GM12878 (cell line): ENCODE data around the gene KCNMB2. TPM values are rescaled to one million over a fixed set of nuclear protein-coding genes. Genes with fewer than 3 reads are reported as not detected.

ENCODE experiments used
- ATAC-seq: fragments of 200-7000 bp; cut with Tn5 transposase; 3 replicates; pipeline ENCODE4 v1.9.1; 2020; ENCODE audit warnings: mild to moderate bottlenecking, moderate library complexity
- BruUV-seq: library from RNA; stranded (reverse); fragments of 400-500 nt; replicated peaks from 2 replicates; lab custom pipeline; 2021; lab: Mats Ljungman, UMichigan
- CTCF ChIA-PET: fragments of 300-600 bp; sonication (Branson Sonifier 250); formaldehyde crosslinking; extraction: SDS; loops from one replicate; lab custom pipeline; 2021; ENCODE audit warnings: inconsistent platforms; lab: Yijun Ruan, JAX
- POLR2A ChIA-PET: fragments of 350-600 bp; formaldehyde crosslinking; extraction: SDS; loops from one replicate; lab custom pipeline; 2021; ENCODE audit warnings: inconsistent platforms; lab: Charles Lee
- RAD21 ChIA-PET: fragments of 300-600 bp; sonication (Branson Sonifier 250); formaldehyde crosslinking; loops from one replicate; lab custom pipeline; 2023; ENCODE audit warnings: antibody characterized with exemption; ENCODE audit not compliant: unreplicated experiment; lab: Charles Lee
- SMC1A ChIA-PET: fragments of 300-600 bp; sonication (Branson Sonifier 250); formaldehyde crosslinking; loops from one replicate; lab custom pipeline; 2023; ENCODE audit not compliant: unreplicated experiment, uncharacterized antibody; lab: Charles Lee
- DNase-seq: peaks from one replicate; pipeline ENCODE4 v3.0.0-alpha.2; 2011; ENCODE audit warnings: low read depth, low spot score
- FAIRE-seq: peaks from 3 replicates; lab custom pipeline; 2011; peaks lifted over from hg19 to GRCh38; lab: Jason Lieb, UNC
- H2AFZ ChIP-seq: 2 replicates; pipeline ENCODE4 v1.6.0; 2011; ENCODE audit warnings: low read depth, low read length, control low read depth; ENCODE audit not compliant: control insufficient read depth
- H3K27ac ChIP-seq: 2 replicates; pipeline ENCODE4 v1.5.1; 2011; ENCODE audit warnings: control low read depth; ENCODE audit not compliant: control insufficient read depth, insufficient read depth
- H3K27me3 ChIP-seq, 2 experiments: replicated peaks in 1 of 2; 2 replicates each; pipeline versions ENCODE4 v1.6.0 to v1.6.1; 2011; ENCODE audit warnings: low read length in 1 of 2; ENCODE audit not compliant: control insufficient read depth in 2 of 2, insufficient read depth in 2 of 2
- H3K36me3 ChIP-seq, 2 experiments: 2 replicates each; pipeline ENCODE4 v1.5.1; 2011; ENCODE audit warnings: low read length in 1 of 2; ENCODE audit not compliant: control insufficient read depth in 2 of 2, insufficient read depth in 2 of 2
- H3K4me1 ChIP-seq: 2 replicates; pipeline ENCODE4 v1.6.1; 2011; ENCODE audit warnings: mild to moderate bottlenecking, low read length, moderate library complexity, mixed read lengths; ENCODE audit not compliant: control insufficient read depth, insufficient read depth
- H3K4me2 ChIP-seq: 2 replicates; pipeline ENCODE4 v1.6.0; 2011; ENCODE audit warnings: control low read depth; ENCODE audit not compliant: control insufficient read depth, insufficient read depth
- H3K4me3 ChIP-seq: fragments of 200-600 bp; sonication (generic); 2 replicates; pipeline ENCODE4 v1.5.1; 2016
- H3K79me2 ChIP-seq: 2 replicates; pipeline ENCODE4 v1.6.0; 2011; ENCODE audit warnings: low read length; ENCODE audit not compliant: control insufficient read depth, insufficient read depth
- H3K9ac ChIP-seq: 2 replicates; pipeline ENCODE4 v1.8.0; 2011; ENCODE audit warnings: low read length, control low read depth, mixed read lengths; ENCODE audit not compliant: control insufficient read depth, insufficient read depth
- H3K9me3 ChIP-seq: replicated peaks from 3 replicates; pipeline ENCODE4 v1.5.1; 2011; ENCODE audit warnings: mild to moderate bottlenecking, low read length; ENCODE audit not compliant: control insufficient read depth, insufficient read depth
- H4K20me1 ChIP-seq: 2 replicates; pipeline ENCODE4 v1.6.0; 2011; ENCODE audit not compliant: control insufficient read depth, insufficient read depth
- ATF7 ChIP-seq: fragments of 450-650 bp; IDR thresholded peaks from 2 replicates; pipeline ENCODE4 v1.6.1; 2016; ENCODE audit warnings: low read depth, mild to moderate bottlenecking
- CUX1 ChIP-seq: IDR thresholded peaks from 2 replicates; pipeline ENCODE4 v1.6.1; 2012; ENCODE audit warnings: improper control_type of control experiment, low read depth, low read length; ENCODE audit not compliant: insufficient replicate concordance
- EED ChIP-seq: sonication (generic); IDR thresholded peaks from 2 replicates; pipeline ENCODE4 v1.6.1; 2016; ENCODE audit warnings: antibody characterized with exemption, low read depth
- ETV6 ChIP-seq, 2 experiments: fragments of 450-650 bp in 1 of 2; IDR thresholded peaks in 1 of 2; conservative IDR thresholded peaks in 1 of 2; 2 replicates each; pipeline ENCODE4 v1.6.1; 2014; ENCODE audit warnings: antibody characterized with exemption in 1 of 2, borderline replicate concordance in 1 of 2, low read depth in 1 of 2, mild to moderate bottlenecking in 1 of 2, moderate library complexity in 1 of 2
- HDAC2 ChIP-seq: fragments of 200-600 bp; sonication (generic); IDR thresholded peaks from 2 replicates; pipeline ENCODE4 v1.6.1; 2017
- IKZF1 ChIP-seq: fragments of 450-650 bp; conservative IDR thresholded peaks from 2 replicates; pipeline ENCODE4 v1.6.1; 2017; ENCODE audit warnings: antibody characterized with exemption, mild to moderate bottlenecking
- IKZF2 ChIP-seq, 2 experiments: fragments of 450-650 bp; IDR thresholded peaks; 2 replicates each; pipeline ENCODE4 v1.6.1; 2017; ENCODE audit warnings: mild to moderate bottlenecking in 2 of 2, moderate library complexity in 2 of 2
- JUNB ChIP-seq: IDR thresholded peaks from 2 replicates; pipeline ENCODE4 v1.6.1; 2016; ENCODE audit warnings: antibody characterized with exemption, mild to moderate bottlenecking
- MEF2B ChIP-seq: fragments of 450-650 bp; IDR thresholded peaks from 2 replicates; pipeline ENCODE4 v1.6.1; 2018; ENCODE audit warnings: mild to moderate bottlenecking, moderate library complexity; ENCODE audit not compliant: partially characterized antibody, poor library complexity, severe bottlenecking
- NFYA ChIP-seq: IDR thresholded peaks from 2 replicates; pipeline ENCODE4 v1.6.1; 2011; ENCODE audit warnings: low read depth, mild to moderate bottlenecking, low read length, improper control_type of control experiment, borderline replicate concordance
- PBX3 ChIP-seq: IDR thresholded peaks from 2 replicates; pipeline ENCODE4 v1.6.1; 2011; ENCODE audit warnings: mild to moderate bottlenecking, low read depth, low read length, moderate library complexity; ENCODE audit not compliant: insufficient replicate concordance
- RUNX3 ChIP-seq: IDR thresholded peaks from 2 replicates; pipeline ENCODE4 v1.6.1; 2012; ENCODE audit warnings: low read length, inconsistent platforms
- SPI1 ChIP-seq: IDR thresholded peaks from 2 replicates; pipeline ENCODE4 v1.6.1; 2011; ENCODE audit warnings: low read depth, mild to moderate bottlenecking, low read length, moderate library complexity, borderline replicate concordance; ENCODE audit not compliant: insufficient read depth
- SREBF1 ChIP-seq: IDR thresholded peaks from 2 replicates; pipeline ENCODE4 v1.6.1; 2012; ENCODE audit warnings: mild to moderate bottlenecking, low read length
- SUPT20H ChIP-seq: IDR thresholded peaks from 2 replicates; pipeline ENCODE4 v1.6.1; 2011; ENCODE audit warnings: low read depth, mild to moderate bottlenecking, low read length, moderate library complexity, borderline replicate concordance; ENCODE audit not compliant: control insufficient read depth
- TCF7 ChIP-seq: IDR thresholded peaks from 2 replicates; pipeline ENCODE4 v1.6.1; 2014; ENCODE audit warnings: antibody characterized with exemption, borderline replicate concordance
- WGBS: methylation state at CpG from one replicate; pipeline ENCODE4 v1.1.6; 2016; ENCODE audit warnings: low lambda C conversion rate; ENCODE audit not compliant: insufficient replicate concordance, insufficient coverage; ENCODE audit errors: missing lambda C conversion rate; 5-methylcytosine and 5-hydroxymethylcytosine counted together
- in situ Hi-C: fragments of 300-500 bp; cut with MboI; formaldehyde crosslinking; loops from 9 replicates; pipeline ENCODE4 v1.14.3; 2018; ENCODE audit warnings: mixed read lengths
- intact Hi-C: fragments of 100-400 bp; cut with micrococcal nuclease; formaldehyde crosslinking; loops from one replicate; pipeline ENCODE4 v1.14.2; 2022; ENCODE audit not compliant: unreplicated experiment
- polyA plus RNA-seq, 11 experiments: library from polyadenylated mRNA; depleted of rRNA in 4 of 11; unstranded in 6 of 11; stranded (reverse) in 5 of 11; fragments of >200 nt; fragmentation: Nextera tagmentation in 4 of 11; fragmentation: Illumina TruSeq in 1 of 11; extraction: Ambion mirVana in 4 of 11; extraction: Trizol in 1 of 11; gene quantifications; 1 replicate in 1 of 11; 2 replicates in 10 of 11; pipeline versions ENCODE4 v1.2.1 to v1.2.3, GENCODE V29; 2011 to 2016; ENCODE audit warnings: inconsistent platforms in 2 of 11, missing spikeins in 2 of 11, low read depth in 1 of 11
- total RNA-seq, 4 experiments: library from RNA; depleted of rRNA in 3 of 4; stranded (reverse); fragments of >200 nt in 3 of 4; fragmentation: Illumina TruSeq in 1 of 4; extraction: Trizol in 1 of 4; gene quantifications; 2 replicates each; pipeline versions ENCODE4 v1.2.1 to v1.2.3, GENCODE V29; 2013 to 2021
- TF ChIP-seq, protein P1 (sequence below): IDR thresholded peaks from 2 replicates; pipeline ENCODE4 v1.6.1; 2011; ENCODE audit warnings: borderline replicate concordance, low read depth, mild to moderate bottlenecking, moderate library complexity, low read length; ENCODE audit not compliant: insufficient read depth, poor library complexity, severe bottlenecking

The KCNMB2 gene
- total and polyA plus RNA-seq, 10 of the 15 experiments (the other 5 are each of a cell fraction or from before 2014, with no cell fraction given), result 0.22 to 18.8 (median 11.0) TPM

- DNase-seq (no peak), FAIRE-seq (no peak), ATAC-seq (peak; percentile 77)
- SMC1A ChIA-PET, result interaction anchor here (1.1 kb wide), 1 partner anchor 233 kb away, joined by 3 read pairs; no protein-coding TSS in a partner anchor
- Histone ChIP-seq H4K20me1 (no peaks in the 10 kb centered on the region), H3K27ac (peak overlapping the region; percentile 39; the same call in 1 of the 2 replicates), H2AFZ (no peak overlapping the region), H3K4me3 (no peak overlapping the region), H3K79me2 (no peaks in the 10 kb centered on the region; the same call in 1 of the 2 replicates), H3K9ac (no peak overlapping the region), H3K4me1 (peaks cover 26% of the 10 kb centered on the region), H3K36me3 (no peaks in the 10 kb centered on the region), H3K9me3 (no peaks in the 10 kb centered on the region; the same call in 2 of the 3 replicates), H3K27me3 (no peaks in the 10 kb centered on the region), H3K4me2 (peak overlapping the region; percentile 76)
- POLR2A ChIA-PET, result no interaction called here
- no TSS peak for BruUV-seq
- RAD21 ChIA-PET, result no interaction called here
- WGBS, result 97% methylated on average over 2 of the region's 2 CpGs
- in situ Hi-C loops, result no loop called here
- CTCF ChIA-PET, result no interaction called here
- intact Hi-C loops, result loop anchor here (5.0 kb wide), 1 partner anchor 152 kb away; no protein-coding TSS in a partner anchor
- TF ChIP-seq IKZF2 (IDR thresholded peaks at IDR 0.05) (peak; percentile 54 to 58; a peak in 2 of 4 replicates), TCF7 (0 out of 2 replicates have a peak, but pooled peaks have one; percentile 2), IKZF1 (0 out of 2 replicates have a peak, but pooled peaks have one; percentile 35), NFYA (no peak), PBX3 (no peak), MEF2B (no peak), HDAC2 (no peak), CUX1 (peak; percentile 93), ATF7 (no peak), EED (peak; percentile 88), SUPT20H (no peak), ETV6 (conservative IDR thresholded peaks at IDR 0.05 in 1 of 2, IDR thresholded peaks at IDR 0.05 in 1 of 2; ENCODE audit: borderline replicate concordance in 1 of 2, low read depth in 1 of 2) (peak in 1 of 2 experiments; percentile 31; a peak in 1 of 4 replicates), JUNB (peak; percentile 53), SPI1 (peak; percentile 49), RUNX3 (peak; percentile 89), SREBF1 (no peak)
- TF ChIP-seq, protein P1, sequence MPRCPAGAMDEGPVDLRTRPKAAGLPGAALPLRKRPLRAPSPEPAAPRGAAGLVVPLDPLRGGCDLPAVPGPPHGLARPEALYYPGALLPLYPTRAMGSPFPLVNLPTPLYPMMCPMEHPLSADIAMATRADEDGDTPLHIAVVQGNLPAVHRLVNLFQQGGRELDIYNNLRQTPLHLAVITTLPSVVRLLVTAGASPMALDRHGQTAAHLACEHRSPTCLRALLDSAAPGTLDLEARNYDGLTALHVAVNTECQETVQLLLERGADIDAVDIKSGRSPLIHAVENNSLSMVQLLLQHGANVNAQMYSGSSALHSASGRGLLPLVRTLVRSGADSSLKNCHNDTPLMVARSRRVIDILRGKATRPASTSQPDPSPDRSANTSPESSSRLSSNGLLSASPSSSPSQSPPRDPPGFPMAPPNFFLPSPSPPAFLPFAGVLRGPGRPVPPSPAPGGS, result peak; percentile 33
These were observed 133.5 kb downstream of the KCNMB2 start for GRCh38 chr3:178669758-178670157.
